NCI-H1930 (cell line): ENCODE measurements around the gene LEUTX.

Source experiments
- DNase-seq, 2 experiments: peaks; one replicate each; lab custom pipeline; 2025; lab: John Stamatoyannopoulos, UW

The LEUTX gene

GRCh38 chr19:39824143-39825092, 45.8 kb downstream of the LEUTX start:
- peak; percentile 95 to 98 for DNase-seq

- no peak for DNase-seq
Measured at GRCh38 chr19:39825093-39825463, 46.4 kb downstream of the LEUTX start.

GRCh38 chr19:39825531-39826076, 47.0 kb downstream of the LEUTX start:
- no peak for DNase-seq

GRCh38 chr19:39826311-39826945, 47.8 kb downstream of the LEUTX start:
- DNase-seq, result no peak

GRCh38 chr19:39827216-39827615, 48.6 kb downstream of the LEUTX start:
- DNase-seq, result no peak

- no peak for DNase-seq
Measured at GRCh38 chr19:39828015-39828653, 49.5 kb downstream of the LEUTX start.

GRCh38 chr19:39828654-39829032, 50.0 kb downstream of the LEUTX start:
- no peak for DNase-seq

- no peak for DNase-seq
Measured at GRCh38 chr19:39829702-39830275, 51.1 kb downstream of the LEUTX start.

GRCh38 chr19:39830406-39830805, 51.8 kb downstream of the LEUTX start:
- DNase-seq, result no peak

- DNase-seq, result no peak
Measured at GRCh38 chr19:39830847-39831246, 52.2 kb downstream of the LEUTX start.

- no peak for DNase-seq
Measured at GRCh38 chr19:39831679-39832078, 53.0 kb downstream of the LEUTX start.

- no peak for DNase-seq
Measured at GRCh38 chr19:39832341-39833083, 53.9 kb downstream of the LEUTX start.

- DNase-seq, result no peak
Measured at GRCh38 chr19:39833160-39833463, 54.5 kb downstream of the LEUTX start.

- peak; percentile 97 to 98 for DNase-seq
Measured at GRCh38 chr19:39833464-39834286, 55.0 kb downstream of the LEUTX start, which contains the start of gene DYRK1B. Gene DYRK1B (minus strand): TSS chr19:39834162. CDS start chr19:39831867, 2,295 bp downstream.

- no peak for DNase-seq
Measured at GRCh38 chr19:39834287-39834841, 55.7 kb downstream of the LEUTX start.
